ENCODE measurements around the gene ICAM4.

DNA sequence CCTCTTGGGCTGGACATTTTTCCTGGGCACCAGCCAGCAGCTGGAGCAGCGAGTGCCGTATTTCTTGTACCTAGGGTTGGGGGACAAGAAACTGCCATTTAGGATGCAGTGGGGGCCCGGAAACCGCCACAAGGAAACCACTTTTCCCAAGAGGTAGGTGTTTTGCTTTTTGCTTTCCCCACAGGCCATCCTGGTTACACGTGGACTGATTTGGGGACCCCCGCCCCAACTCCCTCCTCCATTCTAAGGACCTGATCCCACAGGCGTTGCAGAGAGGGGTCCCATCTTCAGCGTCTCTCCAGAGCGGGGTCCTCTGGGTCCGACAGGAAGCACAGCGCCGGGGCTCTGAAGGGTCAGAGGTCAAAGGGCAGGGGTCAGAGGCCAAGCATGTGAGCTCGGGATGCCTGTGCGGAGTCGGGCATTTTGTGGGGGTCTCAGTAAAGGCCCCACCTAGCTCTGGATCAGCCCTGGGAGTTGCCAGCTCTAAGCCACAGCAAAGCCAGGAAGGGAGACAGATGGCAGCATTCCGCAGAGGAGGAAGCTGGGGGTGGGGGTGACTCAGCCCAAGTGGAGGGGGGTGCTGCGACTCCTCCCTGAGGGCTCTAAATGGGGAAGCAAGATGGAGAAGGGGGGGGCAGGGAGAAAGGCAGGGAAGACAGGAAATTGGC, 18.5 kb downstream of the ICAM4 start:
- TF ChIP-seq, protein P1, sequence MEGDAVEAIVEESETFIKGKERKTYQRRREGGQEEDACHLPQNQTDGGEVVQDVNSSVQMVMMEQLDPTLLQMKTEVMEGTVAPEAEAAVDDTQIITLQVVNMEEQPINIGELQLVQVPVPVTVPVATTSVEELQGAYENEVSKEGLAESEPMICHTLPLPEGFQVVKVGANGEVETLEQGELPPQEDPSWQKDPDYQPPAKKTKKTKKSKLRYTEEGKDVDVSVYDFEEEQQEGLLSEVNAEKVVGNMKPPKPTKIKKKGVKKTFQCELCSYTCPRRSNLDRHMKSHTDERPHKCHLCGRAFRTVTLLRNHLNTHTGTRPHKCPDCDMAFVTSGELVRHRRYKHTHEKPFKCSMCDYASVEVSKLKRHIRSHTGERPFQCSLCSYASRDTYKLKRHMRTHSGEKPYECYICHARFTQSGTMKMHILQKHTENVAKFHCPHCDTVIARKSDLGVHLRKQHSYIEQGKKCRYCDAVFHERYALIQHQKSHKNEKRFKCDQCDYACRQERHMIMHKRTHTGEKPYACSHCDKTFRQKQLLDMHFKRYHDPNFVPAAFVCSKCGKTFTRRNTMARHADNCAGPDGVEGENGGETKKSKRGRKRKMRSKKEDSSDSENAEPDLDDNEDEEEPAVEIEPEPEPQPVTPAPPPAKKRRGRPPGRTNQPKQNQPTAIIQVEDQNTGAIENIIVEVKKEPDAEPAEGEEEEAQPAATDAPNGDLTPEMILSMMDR (IDR thresholded peaks at IDR 0.05; ENCODE audit: poor library complexity, severe bottlenecking), result no peak
- no peak for TF ChIP-seq EZH2 (IDR thresholded peaks at IDR 0.05; ENCODE audit: borderline replicate concordance, insufficient read depth, low read length, poor library complexity, severe bottlenecking)
- TF ChIP-seq POLR2AphosphoS5 (IDR thresholded peaks at IDR 0.05), result no peak
- TF ChIP-seq, protein P2, sequence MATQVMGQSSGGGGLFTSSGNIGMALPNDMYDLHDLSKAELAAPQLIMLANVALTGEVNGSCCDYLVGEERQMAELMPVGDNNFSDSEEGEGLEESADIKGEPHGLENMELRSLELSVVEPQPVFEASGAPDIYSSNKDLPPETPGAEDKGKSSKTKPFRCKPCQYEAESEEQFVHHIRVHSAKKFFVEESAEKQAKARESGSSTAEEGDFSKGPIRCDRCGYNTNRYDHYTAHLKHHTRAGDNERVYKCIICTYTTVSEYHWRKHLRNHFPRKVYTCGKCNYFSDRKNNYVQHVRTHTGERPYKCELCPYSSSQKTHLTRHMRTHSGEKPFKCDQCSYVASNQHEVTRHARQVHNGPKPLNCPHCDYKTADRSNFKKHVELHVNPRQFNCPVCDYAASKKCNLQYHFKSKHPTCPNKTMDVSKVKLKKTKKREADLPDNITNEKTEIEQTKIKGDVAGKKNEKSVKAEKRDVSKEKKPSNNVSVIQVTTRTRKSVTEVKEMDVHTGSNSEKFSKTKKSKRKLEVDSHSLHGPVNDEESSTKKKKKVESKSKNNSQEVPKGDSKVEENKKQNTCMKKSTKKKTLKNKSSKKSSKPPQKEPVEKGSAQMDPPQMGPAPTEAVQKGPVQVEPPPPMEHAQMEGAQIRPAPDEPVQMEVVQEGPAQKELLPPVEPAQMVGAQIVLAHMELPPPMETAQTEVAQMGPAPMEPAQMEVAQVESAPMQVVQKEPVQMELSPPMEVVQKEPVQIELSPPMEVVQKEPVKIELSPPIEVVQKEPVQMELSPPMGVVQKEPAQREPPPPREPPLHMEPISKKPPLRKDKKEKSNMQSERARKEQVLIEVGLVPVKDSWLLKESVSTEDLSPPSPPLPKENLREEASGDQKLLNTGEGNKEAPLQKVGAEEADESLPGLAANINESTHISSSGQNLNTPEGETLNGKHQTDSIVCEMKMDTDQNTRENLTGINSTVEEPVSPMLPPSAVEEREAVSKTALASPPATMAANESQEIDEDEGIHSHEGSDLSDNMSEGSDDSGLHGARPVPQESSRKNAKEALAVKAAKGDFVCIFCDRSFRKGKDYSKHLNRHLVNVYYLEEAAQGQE (IDR thresholded peaks at IDR 0.05; ENCODE audit: borderline replicate concordance), result no peak
- no peak for TF ChIP-seq EP300 (conservative IDR thresholded peaks at IDR 0.05; ENCODE audit: poor library complexity, severe bottlenecking)
- no peak for TF ChIP-seq MXI1 (conservative IDR thresholded peaks at IDR 0.05; ENCODE audit: poor library complexity, severe bottlenecking)
- no peak for TF ChIP-seq RAD21 (conservative IDR thresholded peaks at IDR 0.05)
- TF ChIP-seq SMC3 (conservative IDR thresholded peaks at IDR 0.05; ENCODE audit: poor library complexity), result no peak

All from neural cell (in vitro differentiated cells).